Astrocyte (in vitro differentiated cells and primary cell): ENCODE measurements around the gene TAS2R7. TPM values are rescaled to one million over a fixed set of nuclear protein-coding genes. Genes with fewer than 3 reads are reported as not detected.

Experiments
- DNase-seq: peaks from one replicate; pipeline ENCODE4 v3.0.0-alpha.2; 2010; ENCODE audit warnings: low read depth
- FAIRE-seq: peaks from 2 replicates; lab custom pipeline; 2011; peaks lifted over from hg19 to GRCh38; lab: Jason Lieb, UNC
- H2AFZ ChIP-seq: 2 replicates; pipeline ENCODE4 v1.6.0; 2012; ENCODE audit warnings: low read depth, low read length, inconsistent platforms
- H3K27ac ChIP-seq: 2 replicates; pipeline ENCODE4 v1.5.1; 2011; ENCODE audit warnings: low read depth, low read length, inconsistent platforms
- H3K27me3 ChIP-seq: 2 replicates; pipeline ENCODE4 v1.6.0; 2011; ENCODE audit warnings: low read length, inconsistent platforms; ENCODE audit not compliant: insufficient read depth
- H3K36me3 ChIP-seq: 2 replicates; pipeline ENCODE4 v1.5.1; 2011; ENCODE audit warnings: low read length, inconsistent platforms; ENCODE audit not compliant: insufficient read depth
- H3K4me1 ChIP-seq: 2 replicates; pipeline ENCODE4 v1.5.1; 2011; ENCODE audit warnings: low read length, inconsistent platforms; ENCODE audit not compliant: insufficient read depth
- H3K4me2 ChIP-seq: 2 replicates; pipeline ENCODE4 v1.6.0; 2012; ENCODE audit warnings: low read length, inconsistent platforms
- H3K4me3 ChIP-seq: 2 replicates; pipeline ENCODE4 v1.5.1; 2011; ENCODE audit warnings: low read depth, mild to moderate bottlenecking, low read length, inconsistent platforms; ENCODE audit not compliant: insufficient read depth
- H3K79me2 ChIP-seq: 2 replicates; pipeline ENCODE4 v1.6.0; 2012; ENCODE audit warnings: mild to moderate bottlenecking, low read length, inconsistent platforms; ENCODE audit not compliant: insufficient read depth
- H3K9ac ChIP-seq: 2 replicates; pipeline ENCODE4 v1.6.0; 2012; ENCODE audit warnings: mild to moderate bottlenecking, low read length, inconsistent platforms
- H3K9me3 ChIP-seq: 2 replicates; pipeline ENCODE4 v1.5.1; 2012; ENCODE audit warnings: low read depth, mild to moderate bottlenecking, low read length, inconsistent platforms; ENCODE audit not compliant: insufficient read depth
- H4K20me1 ChIP-seq: 2 replicates; pipeline ENCODE4 v1.6.0; 2012; ENCODE audit warnings: low read length, inconsistent platforms; ENCODE audit not compliant: insufficient read depth
- H3K27ac Mint-ChIP-seq: one replicate; pipeline ENCODE4 v1.8.0; 2021; ENCODE audit warnings: mild to moderate bottlenecking, mixed read lengths; ENCODE audit not compliant: unreplicated experiment
- H3K27me3 Mint-ChIP-seq: one replicate; pipeline ENCODE4 v1.8.0; 2021; ENCODE audit warnings: low read depth, mixed read lengths; ENCODE audit not compliant: unreplicated experiment
- H3K36me3 Mint-ChIP-seq: one replicate; pipeline ENCODE4 v1.8.0; 2021; ENCODE audit warnings: low read depth, mixed read lengths; ENCODE audit not compliant: unreplicated experiment
- H3K4me1 Mint-ChIP-seq: one replicate; pipeline ENCODE4 v1.8.0; 2021; ENCODE audit warnings: low read depth, mixed read lengths; ENCODE audit not compliant: unreplicated experiment
- H3K4me3 Mint-ChIP-seq: one replicate; pipeline ENCODE4 v1.8.0; 2021; ENCODE audit warnings: mild to moderate bottlenecking, moderate library complexity, mixed read lengths; ENCODE audit not compliant: unreplicated experiment
- H3K9me3 Mint-ChIP-seq: one replicate; pipeline ENCODE4 v1.8.0; 2021; ENCODE audit warnings: mild to moderate bottlenecking, mixed read lengths; ENCODE audit not compliant: unreplicated experiment
- CTCF ChIP-seq: IDR thresholded peaks from 2 replicates; pipeline ENCODE4 v1.5.1; 2011; ENCODE audit warnings: low read depth, mild to moderate bottlenecking, inconsistent platforms, low read length, moderate library complexity; ENCODE audit not compliant: insufficient read depth
- EZH2 ChIP-seq: IDR thresholded peaks from 2 replicates; pipeline ENCODE4 v1.6.1; 2012; ENCODE audit warnings: mild to moderate bottlenecking, low read length, inconsistent platforms; ENCODE audit not compliant: insufficient read depth
- total RNA-seq: library from RNA; stranded (reverse); gene quantifications from 2 replicates; pipeline ENCODE4 v1.2.1, GENCODE V29; 2021

The TAS2R7 gene
- total RNA-seq, 1 donor from 2014 or later: not detected

GRCh38 chr12:10847744-10848143 is 45.3 kb upstream of the TAS2R7 start:
- no peaks in the 10 kb centered on the region for H3K4me1 ChIP-seq
- DNase-seq (no peak), FAIRE-seq (no peak)
- no peaks in the 10 kb centered on the region for H3K27me3 Mint-ChIP-seq
- no peak overlapping the region for H3K27ac Mint-ChIP-seq
- no peak overlapping the region for H3K9ac ChIP-seq
- no peak overlapping the region for H3K4me2 ChIP-seq
- no peak overlapping the region for H2AFZ ChIP-seq
- no peak overlapping the region for H3K4me3 ChIP-seq
- TF ChIP-seq CTCF (no peak), EZH2 (no peak)
- no peaks in the 10 kb centered on the region for H3K27me3 ChIP-seq
- H4K20me1 ChIP-seq: peaks cover 1% of the 10 kb centered on the region
- H3K9me3 Mint-ChIP-seq: peaks cover 2% of the 10 kb centered on the region
- H3K36me3 ChIP-seq: no peaks in the 10 kb centered on the region
- H3K27ac ChIP-seq: no peak overlapping the region
- no peaks in the 10 kb centered on the region for H3K36me3 Mint-ChIP-seq
- no peaks in the 10 kb centered on the region for H3K4me1 Mint-ChIP-seq
- no peaks in the 10 kb centered on the region for H3K9me3 ChIP-seq
- H3K4me3 Mint-ChIP-seq: no peak overlapping the region
- H3K79me2 ChIP-seq: no peaks in the 10 kb centered on the region

- TF ChIP-seq EZH2 (no peak), CTCF (no peak)
- Mint-ChIP-seq H3K4me1 (no peaks in the 10 kb centered on the region), H3K4me3 (no peak overlapping the region), H3K27me3 (no peaks in the 10 kb centered on the region), H3K27ac (no peak overlapping the region), H3K36me3 (peaks cover 2% of the 10 kb centered on the region), H3K9me3 (no peaks in the 10 kb centered on the region)
- Histone ChIP-seq H3K27ac (no peak overlapping the region), H3K9me3 (no peaks in the 10 kb centered on the region), H2AFZ (no peak overlapping the region), H3K36me3 (no peaks in the 10 kb centered on the region), H3K4me1 (no peaks in the 10 kb centered on the region), H3K79me2 (no peaks in the 10 kb centered on the region), H3K27me3 (no peaks in the 10 kb centered on the region), H3K4me2 (no peak overlapping the region), H3K9ac (no peak overlapping the region), H3K4me3 (no peak overlapping the region), H4K20me1 (no peaks in the 10 kb centered on the region)
- FAIRE-seq: no peak
- no peak for DNase-seq
Measured at GRCh38 chr12:10842862-10843261, 40.4 kb upstream of the TAS2R7 start.

DNA sequence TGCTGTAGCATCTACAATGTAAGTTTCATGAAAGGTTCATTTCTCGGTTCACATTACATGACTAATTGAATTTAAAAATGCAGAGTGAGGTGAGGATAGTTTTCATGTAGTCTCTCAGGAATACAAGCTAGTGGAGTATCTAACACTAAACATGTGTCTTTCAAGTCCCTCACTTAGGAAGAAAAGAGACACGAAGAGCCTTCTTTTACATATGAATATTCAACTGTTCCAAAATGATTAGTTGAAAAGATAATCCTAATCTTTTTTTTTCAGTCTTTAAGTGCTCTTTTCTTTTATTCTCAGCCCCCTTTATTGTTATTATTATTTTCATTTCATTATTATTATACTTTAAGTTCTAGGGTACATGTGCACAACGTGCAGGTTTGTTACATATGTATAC is 36.0 kb upstream of the TAS2R7 start:
- FAIRE-seq: no peak
- TF ChIP-seq EZH2: no peak
- no peaks in the 10 kb centered on the region for H3K27me3 Mint-ChIP-seq

More for the DNA sequence above, 36.0 kb upstream of the TAS2R7 start:
- Histone ChIP-seq H4K20me1 (no peaks in the 10 kb centered on the region), H3K27ac (no peak overlapping the region), H3K27me3 (no peaks in the 10 kb centered on the region), H3K4me1 (no peaks in the 10 kb centered on the region), H3K9ac (no peak overlapping the region), H3K9me3 (no peaks in the 10 kb centered on the region), H3K79me2 (no peaks in the 10 kb centered on the region), H2AFZ (no peak overlapping the region), H3K36me3 (no peaks in the 10 kb centered on the region), H3K4me3 (no peak overlapping the region), H3K4me2 (no peak overlapping the region)
- Mint-ChIP-seq H3K9me3 (no peaks in the 10 kb centered on the region), H3K4me3 (no peak overlapping the region), H3K27ac (no peak overlapping the region), H3K36me3 (peaks cover 2% of the 10 kb centered on the region), H3K4me1 (no peaks in the 10 kb centered on the region)
- no peak for DNase-seq
